Heart left ventricle (tissue), 16 donors: ENCODE data around the gene SAXO1. TPM values are rescaled to one million over a fixed set of nuclear protein-coding genes. Genes with fewer than 3 reads are reported as not detected.
"Not testable (repeated sequence)": the region's sequence is repeated elsewhere in the genome, so short reads cannot be mapped to it uniquely, and the experiment has no call there.

ENCODE experiments used
- ATAC-seq, 4 donors: fragments of 200-7000 bp; cut with Tn5 transposase; one replicate each; pipeline ENCODE4 v1.9.1; 2020 to 2022; ENCODE audit warnings: moderate library complexity in 4 of 4, mild to moderate bottlenecking in 3 of 4, moderate number of reproducible peaks in 1 of 4
- DNase-seq, 5 donors: peaks; one replicate each; pipeline ENCODE4 v3.0.0-alpha.2; 2020
- H3K27ac ChIP-seq, 12 donors: fragments of 200-600 bp; sonication (generic) in 4 of 12; one replicate each; pipeline versions ENCODE4 v1.5.0 to v1.8.0; 2016 to 2022; ENCODE audit warnings: mild to moderate bottlenecking in 2 of 12
- H3K27me3 ChIP-seq, 9 donors: fragments of 200-600 bp; sonication (generic) in 2 of 9; one replicate each; pipeline versions ENCODE4 v1.5.1 to v1.8.0; 2016 to 2022; ENCODE audit warnings: mild to moderate bottlenecking in 3 of 9
- H3K36me3 ChIP-seq, 9 donors: fragments of 200-600 bp; sonication (generic) in 2 of 9; one replicate each; pipeline versions ENCODE4 v1.5.0 to v1.8.0; 2018 to 2022; ENCODE audit warnings: mild to moderate bottlenecking in 2 of 9
- H3K4me1 ChIP-seq, 12 donors: fragments of 200-600 bp; sonication (generic) in 4 of 12; one replicate each; pipeline versions ENCODE4 v1.5.0 to v1.8.0; 2016 to 2022; ENCODE audit warnings: mild to moderate bottlenecking in 3 of 12
- H3K4me3 ChIP-seq, 12 donors: fragments of 200-600 bp; sonication (generic) in 4 of 12; one replicate each; pipeline versions ENCODE4 v1.5.0 to v1.8.0; 2017 to 2022; ENCODE audit warnings: mild to moderate bottlenecking in 9 of 12, moderate library complexity in 4 of 12
- H3K9me3 ChIP-seq, 12 donors: fragments of 200-600 bp; sonication (generic) in 4 of 12; one replicate each; pipeline versions ENCODE4 v1.5.0 to v1.8.0; 2016 to 2022; ENCODE audit warnings: mild to moderate bottlenecking in 1 of 12
- POLR2A ChIP-seq, 2 donors: fragments of 450-650 bp; IDR thresholded peaks; one replicate each; pipeline ENCODE4 v1.6.1; 2017; ENCODE audit warnings: antibody characterized with exemption in 2 of 2, mild to moderate bottlenecking in 2 of 2, moderate library complexity in 2 of 2
- WGBS, 4 donors: extraction: QIAGEN DNeasy Blood & Tissue Kit in 2 of 4; methylation state at CpG; one replicate each; pipeline versions ENCODE4 v1.1.5 to v1.1.7; 2013 to 2018; 5-methylcytosine and 5-hydroxymethylcytosine counted together
- intact Hi-C, 10 donors: fragments of 100-400 bp; cut with DNase I; formaldehyde crosslinking; loops; one replicate each; pipeline versions ENCODE4 v1.11.1 to v1.14.2; 2022
- polyA plus RNA-seq, 2 donors: library from polyadenylated mRNA; stranded (reverse); fragments of 200-250 nt; gene quantifications; one replicate each; pipeline ENCODE4 v1.2.3, GENCODE V29; 2013
- total RNA-seq, 9 donors: library from RNA; depleted of rRNA in 2 of 9; stranded (reverse); fragments of >200 nt in 2 of 9; fragmentation: NEBNext Ultra II Directional in 3 of 9; extraction: Animal tissue kit (Norgen Biotek cat#: 25700) in 3 of 9; gene quantifications; one replicate each; pipeline versions ENCODE4 v1.1.0 to v1.2.4, GENCODE V29; 2016 to 2023
- TF ChIP-seq, protein P1 (sequence below), 12 donors: fragments of 200-600 bp; sonication (generic) in 4 of 12; IDR thresholded peaks; one replicate each; pipeline versions ENCODE4 v1.5.0 to v1.8.0; 2018 to 2022; ENCODE audit warnings: antibody characterized with exemption in 12 of 12, mild to moderate bottlenecking in 5 of 12
- donor health status: ischemic (EF 13 %, LVEDD 7.1; RV severe dilation, severe dysfunction).
- donor health status: healthy with polysubstance abuse.
- donor health status: DM: no; HTN: yes; CAD: no.
- donor health status: DM: no; HTN: no; CAD: no.
- donor health status: ischemic (EF 25% LVEDD 6.9; RV normal size, moderate dysfunction).
- donor health status: ischemic (EF 25% LVEDD 5.7; RV mildly dilated, moderate dysfunction).
- donor health status: healthy.
- donor health status: DM: yes; HTN: yes; CAD: no.
- donor health status: ischemic (EF 35%, LVEDD 5.7; RV mildly dilated, moderate dysfunction).
- donor health status: nonischemic (EF 11% LVEDD 7.7; RV severe dilation, severe dysfunction).
- donor health status: DM: yes; HTN: yes; CAD: no.
- donor health status: PGD.
- donor health status: ischemic (EF 29% LVEDD 5.4; RV normal size, mild dysfunction).
- donor health status: nonischemic (EF 23%, LVEDD 6.1; RV moderate dilation, normal function).

SAXO1 gene
- total and polyA plus RNA-seq, 11 donors, result 0.09 to 0.21 (median 0.11) TPM; not detected in 8

- no peak for ATAC-seq
- 85 to 93% (median 89%) methylated on average over 5 of the region's 5 CpGs for WGBS, 4 donors
- Histone ChIP-seq H3K4me1 (peaks cover 0 to 6% (median 3%) of the 10 kb centered on the region in 12 donors), H3K9me3 (no peaks in the 10 kb centered on the region), H3K36me3 (no peaks in the 10 kb centered on the region), H3K27me3 (no peaks in the 10 kb centered on the region), H3K4me3 (no peak overlapping the region), H3K27ac (no peak overlapping the region)
- TF ChIP-seq, protein P1, sequence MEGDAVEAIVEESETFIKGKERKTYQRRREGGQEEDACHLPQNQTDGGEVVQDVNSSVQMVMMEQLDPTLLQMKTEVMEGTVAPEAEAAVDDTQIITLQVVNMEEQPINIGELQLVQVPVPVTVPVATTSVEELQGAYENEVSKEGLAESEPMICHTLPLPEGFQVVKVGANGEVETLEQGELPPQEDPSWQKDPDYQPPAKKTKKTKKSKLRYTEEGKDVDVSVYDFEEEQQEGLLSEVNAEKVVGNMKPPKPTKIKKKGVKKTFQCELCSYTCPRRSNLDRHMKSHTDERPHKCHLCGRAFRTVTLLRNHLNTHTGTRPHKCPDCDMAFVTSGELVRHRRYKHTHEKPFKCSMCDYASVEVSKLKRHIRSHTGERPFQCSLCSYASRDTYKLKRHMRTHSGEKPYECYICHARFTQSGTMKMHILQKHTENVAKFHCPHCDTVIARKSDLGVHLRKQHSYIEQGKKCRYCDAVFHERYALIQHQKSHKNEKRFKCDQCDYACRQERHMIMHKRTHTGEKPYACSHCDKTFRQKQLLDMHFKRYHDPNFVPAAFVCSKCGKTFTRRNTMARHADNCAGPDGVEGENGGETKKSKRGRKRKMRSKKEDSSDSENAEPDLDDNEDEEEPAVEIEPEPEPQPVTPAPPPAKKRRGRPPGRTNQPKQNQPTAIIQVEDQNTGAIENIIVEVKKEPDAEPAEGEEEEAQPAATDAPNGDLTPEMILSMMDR (IDR thresholded peaks at IDR 0.05), result no peak
- no peak for TF ChIP-seq POLR2A (IDR thresholded peaks at IDR 0.05)
- intact Hi-C loops, result loop anchor here in 1 of 10 donors (10.0 kb wide), 1 partner anchor 55 kb away; no protein-coding TSS in a partner anchor
- no peak for DNase-seq
Measured at GRCh38 chr9:18939943-18940342, 93.1 kb downstream of the SAXO1 start.

DNA sequence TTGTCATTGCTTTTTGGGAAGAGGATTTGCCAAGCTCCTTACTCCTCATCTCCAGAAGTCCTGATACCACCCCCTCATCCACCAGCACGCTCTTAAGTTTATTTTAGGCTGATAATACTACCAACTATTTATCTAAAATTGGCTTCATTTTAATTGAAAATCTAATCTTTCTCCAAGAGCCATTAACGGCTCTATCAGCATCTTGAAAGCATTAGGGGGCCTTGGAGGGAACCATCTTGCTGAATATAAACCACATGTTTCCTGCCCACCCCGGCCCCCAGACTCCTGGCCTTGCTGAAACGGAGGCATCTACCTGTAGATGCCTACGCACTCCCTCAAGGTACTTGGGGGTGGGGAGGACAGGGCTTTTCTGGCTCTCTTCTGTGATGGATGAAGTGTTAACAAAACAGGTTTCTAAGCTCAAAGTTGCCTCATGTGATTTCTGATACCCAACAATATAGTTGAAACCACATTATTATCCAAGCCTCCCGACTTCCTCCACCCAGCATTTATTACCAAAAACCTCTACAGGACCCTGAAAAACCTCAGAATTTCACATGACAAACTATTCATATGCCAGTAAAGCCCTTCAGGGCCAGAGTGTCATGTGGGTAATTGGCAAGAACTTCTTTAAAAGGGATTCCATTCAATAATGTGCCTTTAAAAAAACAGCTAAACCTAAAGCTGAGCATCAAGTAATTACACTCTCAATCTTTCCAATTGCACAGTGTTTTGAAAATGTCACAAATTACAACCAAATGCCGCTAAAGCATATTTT, 96.7 kb downstream of the SAXO1 start:
- TF ChIP-seq POLR2A (IDR thresholded peaks at IDR 0.05), result no peak
- TF ChIP-seq, protein P1 (IDR thresholded peaks at IDR 0.05), result no peak
- DNase-seq, result no peak
- no peak for ATAC-seq
- Histone ChIP-seq H3K27ac (no peak overlapping the region), H3K27me3 (no peaks in the 10 kb centered on the region), H3K9me3 (peaks cover 0 to 10% (median 0%) of the 10 kb centered on the region in 12 donors), H3K4me1 (peaks cover 0 to 6% (median 0%) of the 10 kb centered on the region in 12 donors), H3K4me3 (no peak overlapping the region), H3K36me3 (no peaks in the 10 kb centered on the region)
- intact Hi-C loops, result no loop called here
- WGBS, 4 donors, result 69 to 85% (median 75%) methylated on average over 7 of the region's 7 CpGs

GRCh38 chr9:18935541-18935940, 97.5 kb downstream of the SAXO1 start:
- intact Hi-C loops, result no loop called here
- H3K4me1 ChIP-seq, result peaks cover 0 to under 1% (median 0%) of the 10 kb centered on the region in 12 donors
- no peak for TF ChIP-seq POLR2A (IDR thresholded peaks at IDR 0.05)
- TF ChIP-seq, protein P1 (IDR thresholded peaks at IDR 0.05), result no peak
- 80 to 86% (median 84%) methylated on average over 2 of the region's 2 CpGs for WGBS, 4 donors
- DNase-seq (no peak), ATAC-seq (no peak)
- no peaks in the 10 kb centered on the region for H3K27me3 ChIP-seq
- H3K9me3 ChIP-seq, result peaks cover 0 to 10% (median 0%) of the 10 kb centered on the region in 12 donors
- H3K4me3 ChIP-seq, result no peak overlapping the region
- H3K27ac ChIP-seq, result no peak overlapping the region
- H3K36me3 ChIP-seq, result no peaks in the 10 kb centered on the region

DNA sequence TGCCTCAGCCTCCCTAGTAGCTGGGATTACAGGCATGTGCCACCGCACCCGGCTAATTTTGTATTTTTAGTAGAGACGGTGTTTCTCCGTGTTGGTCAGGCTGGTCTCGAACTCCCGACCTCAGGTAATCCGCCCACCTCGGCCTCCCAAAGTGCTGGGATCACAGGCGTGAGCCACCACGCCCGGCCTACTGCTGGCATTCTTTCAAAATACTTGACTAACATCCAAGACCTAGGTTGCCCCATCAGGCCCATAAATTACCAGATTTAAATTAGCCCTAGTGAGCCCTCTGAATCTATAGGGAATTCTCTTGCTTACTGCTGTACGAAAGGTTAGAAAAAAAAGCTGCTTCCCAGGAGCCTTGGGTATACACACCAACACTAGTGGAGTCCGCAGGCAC, 102.4 kb downstream of the SAXO1 start:
- H3K27ac ChIP-seq, ATAC-seq, H3K36me3 ChIP-seq, H3K4me3 ChIP-seq, intact Hi-C loops, H3K27me3 ChIP-seq, DNase-seq, H3K4me1 ChIP-seq, H3K9me3 ChIP-seq: not testable (repeated sequence)
- 87 to 91% (median 90%) methylated on average over 13 of the region's 13 CpGs for WGBS, 4 donors
